IMR-90 (cell line): ENCODE data around the gene PPP6R1. TPM values are rescaled to one million over a fixed set of nuclear protein-coding genes. Genes with fewer than 3 reads are reported as not detected.

Experiments used
- ATAC-seq: fragments of 200-7000 bp; cut with Tn5 transposase; 2 replicates; pipeline ENCODE4 v1.9.1; 2020; ENCODE audit warnings: low read depth, mild to moderate bottlenecking, moderate library complexity
- BruUV-seq: library from RNA; stranded (reverse); fragments of 400-500 nt; replicated peaks from 2 replicates; lab custom pipeline; 2021; lab: Mats Ljungman, UMichigan
- CTCF ChIA-PET: fragments of 300-600 bp; formaldehyde crosslinking; extraction: SDS; loops from one replicate; lab custom pipeline; 2021; ENCODE audit warnings: antibody characterized with exemption; lab: Yijun Ruan, JAX
- POLR2A ChIA-PET: fragments of 300-600 bp; sonication (Branson Sonifier 250); formaldehyde crosslinking; loops from one replicate; lab custom pipeline; 2022; ENCODE audit warnings: antibody characterized with exemption; ENCODE audit not compliant: unreplicated experiment; lab: Charles Lee
- DNase-seq: peaks from one replicate; pipeline ENCODE4 v3.0.0; 2013
- H2AFZ ChIP-seq: replicated peaks from 2 replicates; pipeline ENCODE3; 2013; ENCODE audit warnings: low read length, mild to moderate bottlenecking; ENCODE audit not compliant: poor library complexity
- H2AK5ac ChIP-seq: 2 replicates; pipeline ENCODE4 v1.6.1; 2013; ENCODE audit warnings: low read depth, low read length, inconsistent platforms
- H2AK9ac ChIP-seq: replicated peaks from 2 replicates; pipeline ENCODE3; 2013; ENCODE audit warnings: mild to moderate bottlenecking, low read depth, low read length, moderate library complexity; ENCODE audit not compliant: poor library complexity
- H2BK120ac ChIP-seq: 2 replicates; pipeline ENCODE4 v1.6.1; 2013; ENCODE audit warnings: low read depth, low read length, inconsistent platforms
- H2BK15ac ChIP-seq: 3 replicates; pipeline ENCODE4 v1.6.1; 2013; ENCODE audit warnings: low read depth, low read length, inconsistent platforms
- H2BK20ac ChIP-seq: 2 replicates; pipeline ENCODE4 v1.6.1; 2013; ENCODE audit warnings: low read depth, mild to moderate bottlenecking, inconsistent platforms, low read length, moderate library complexity
- H2BK5ac ChIP-seq: 2 replicates; pipeline ENCODE4 v1.6.1; 2013; ENCODE audit warnings: mild to moderate bottlenecking, low read depth, low read length, inconsistent platforms; ENCODE audit not compliant: poor library complexity, severe bottlenecking
- H3K14ac ChIP-seq: replicated peaks from 2 replicates; pipeline ENCODE4 v1.6.1; 2013; ENCODE audit warnings: low read depth, low read length, inconsistent platforms
- H3K18ac ChIP-seq: 2 replicates; pipeline ENCODE4 v1.6.1; 2013; ENCODE audit warnings: low read depth, low read length, control low read depth
- H3K23ac ChIP-seq: 2 replicates; pipeline ENCODE4 v1.6.1; 2013; ENCODE audit warnings: low read depth, low read length, inconsistent platforms
- H3K27ac ChIP-seq: 2 replicates; pipeline ENCODE4 v1.5.1; 2013; ENCODE audit warnings: mild to moderate bottlenecking, control low read depth, low read length; ENCODE audit not compliant: insufficient read depth
- H3K27me3 ChIP-seq: 2 replicates; pipeline ENCODE4 v1.6.1; 2013; ENCODE audit warnings: low read length; ENCODE audit not compliant: control insufficient read depth, insufficient read depth
- H3K36me3 ChIP-seq: 2 replicates; pipeline ENCODE4 v1.6.1; 2013; ENCODE audit warnings: low read length, mixed read lengths; ENCODE audit not compliant: control insufficient read depth, insufficient read depth
- H3K4ac ChIP-seq: 2 replicates; pipeline ENCODE4 v1.6.1; 2013; ENCODE audit warnings: low read depth, low read length, inconsistent platforms
- H3K4me1 ChIP-seq: 2 replicates; pipeline ENCODE4 v1.6.1; 2013; ENCODE audit warnings: low read length, mixed read lengths; ENCODE audit not compliant: control insufficient read depth, insufficient read depth
- H3K4me2 ChIP-seq: 2 replicates; pipeline ENCODE4 v1.6.1; 2013; ENCODE audit warnings: low read depth, mild to moderate bottlenecking, control low read depth, low read length, moderate library complexity
- H3K4me3 ChIP-seq: 2 replicates; pipeline ENCODE4 v1.5.1; 2013; ENCODE audit warnings: low read depth, mild to moderate bottlenecking, control low read depth, low read length, moderate library complexity; ENCODE audit not compliant: insufficient read depth
- H3K56ac ChIP-seq: 2 replicates; pipeline ENCODE4 v1.6.1; 2013; ENCODE audit warnings: low read length, inconsistent platforms; ENCODE audit not compliant: insufficient read depth; ENCODE audit errors: extremely low read depth
- H3K79me1 ChIP-seq, 2 experiments: 2 replicates each; pipeline ENCODE4 v1.6.1; 2013; ENCODE audit warnings: low read length in 2 of 2, inconsistent platforms in 1 of 2, low read depth in 1 of 2
- H3K9ac ChIP-seq: 2 replicates; pipeline ENCODE4 v1.6.1; 2013; ENCODE audit warnings: low read depth, low read length, control low read depth
- H3K9me1 ChIP-seq: 2 replicates; pipeline ENCODE4 v1.6.1; 2013; ENCODE audit warnings: low read length, inconsistent platforms; ENCODE audit not compliant: insufficient read depth
- H3K9me3 ChIP-seq: 2 replicates; pipeline ENCODE4 v1.6.1; 2013; ENCODE audit warnings: low read length; ENCODE audit not compliant: control insufficient read depth, insufficient read depth
- H4K20me1 ChIP-seq: 2 replicates; pipeline ENCODE4 v1.6.1; 2013; ENCODE audit warnings: low read length, inconsistent platforms; ENCODE audit not compliant: insufficient read depth
- H4K5ac ChIP-seq: 2 replicates; pipeline ENCODE4 v1.6.1; 2013; ENCODE audit warnings: mild to moderate bottlenecking, low read depth, low read length, control low read depth
- H4K8ac ChIP-seq, 2 experiments: 2 replicates each; pipeline ENCODE4 v1.6.1; 2013; ENCODE audit warnings: low read depth in 2 of 2, low read length in 2 of 2, control low read depth in 1 of 2, inconsistent platforms in 1 of 2
- H4K91ac ChIP-seq: 2 replicates; pipeline ENCODE4 v1.6.1; 2013; ENCODE audit warnings: low read depth, low read length, inconsistent platforms; ENCODE audit not compliant: insufficient read depth
- BHLHE40 ChIP-seq: fragments of 150-350 bp; IDR thresholded peaks from 2 replicates; pipeline ENCODE4 v1.6.1; 2016; ENCODE audit warnings: mild to moderate bottlenecking, low read depth, low read length
- CEBPB ChIP-seq: IDR thresholded peaks from 2 replicates; pipeline ENCODE4 v1.6.1; 2012; ENCODE audit warnings: low read depth, low read length, improper control_type of control experiment
- CHD1 ChIP-seq: IDR thresholded peaks from 2 replicates; pipeline ENCODE4 v1.6.1; 2012; ENCODE audit warnings: low read depth, low read length, improper control_type of control experiment
- CTCF ChIP-seq: conservative IDR thresholded peaks from 2 replicates; pipeline ENCODE4 v1.5.1; 2012; ENCODE audit warnings: mild to moderate bottlenecking, low read depth, low read length, improper control_type of control experiment
- FOS ChIP-seq: fragments of 150-350 bp; IDR thresholded peaks from 2 replicates; pipeline ENCODE4 v1.6.1; 2016; ENCODE audit warnings: low read depth, low read length
- MAFK ChIP-seq: IDR thresholded peaks from 2 replicates; pipeline ENCODE4 v1.6.1; 2012; ENCODE audit warnings: low read depth, low read length, improper control_type of control experiment
- MAZ ChIP-seq: IDR thresholded peaks from 2 replicates; pipeline ENCODE4 v1.6.1; 2012; ENCODE audit warnings: low read depth, mild to moderate bottlenecking, low read length, improper control_type of control experiment, moderate library complexity, borderline replicate concordance
- MXI1 ChIP-seq: IDR thresholded peaks from 2 replicates; pipeline ENCODE4 v1.6.1; 2012; ENCODE audit warnings: low read depth, mild to moderate bottlenecking, low read length, moderate library complexity, borderline replicate concordance
- NFE2L2 ChIP-seq: fragments of 150-350 bp; IDR thresholded peaks from 2 replicates; pipeline ENCODE4 v1.6.1; 2016; ENCODE audit warnings: low read depth, mild to moderate bottlenecking, low read length
- POLR2A ChIP-seq: IDR thresholded peaks from 2 replicates; pipeline ENCODE4 v1.6.1; 2012; ENCODE audit warnings: mild to moderate bottlenecking, low read depth, low read length
- RAD21 ChIP-seq: IDR thresholded peaks from 2 replicates; pipeline ENCODE4 v1.6.1; 2012; ENCODE audit warnings: low read length, improper control_type of control experiment
- RCOR1 ChIP-seq: IDR thresholded peaks from 2 replicates; pipeline ENCODE4 v1.6.1; 2012; ENCODE audit warnings: mild to moderate bottlenecking, low read length, improper control_type of control experiment; ENCODE audit not compliant: insufficient replicate concordance
- SMC3 ChIP-seq: fragments of 150-350 bp; IDR thresholded peaks from 2 replicates; pipeline ENCODE4 v1.6.1; 2016; ENCODE audit warnings: low read depth, mild to moderate bottlenecking, antibody characterized with exemption, low read length, moderate library complexity
- USF2 ChIP-seq: fragments of 150-350 bp; IDR thresholded peaks from 2 replicates; pipeline ENCODE4 v1.6.1; 2017; ENCODE audit warnings: mild to moderate bottlenecking, antibody characterized with exemption, low read length, low read depth
- WGBS, 2 experiments: methylation state at CpG; one replicate each; pipeline versions ENCODE4 v1.1.5 to v1.1.7; 2013; ENCODE audit warnings: missing lambda C conversion rate in 2 of 2; ENCODE audit not compliant: insufficient read length in 1 of 2; ENCODE audit errors: extremely low coverage in 2 of 2; 5-methylcytosine and 5-hydroxymethylcytosine counted together
- dilution Hi-C: fragments of 300-500 bp; cut with HindIII; formaldehyde crosslinking; loops from one replicate; pipeline ENCODE4 v1.14.3; 2018; ENCODE audit warnings: low sequenced_read_pairs; ENCODE audit not compliant: unreplicated experiment
- in situ Hi-C: fragments of 300-500 bp; cut with MboI; formaldehyde crosslinking; loops from 3 replicates; pipeline ENCODE4 v1.14.3; 2019; ENCODE audit warnings: low sequenced_read_pairs, inconsistent platforms, mixed read lengths
- intact Hi-C: fragments of 100-400 bp; cut with micrococcal nuclease; formaldehyde crosslinking; loops from 2 replicates; pipeline ENCODE4 v1.10.0; 2022
- polyA plus RNA-seq, 3 experiments: library from polyadenylated mRNA; depleted of rRNA; stranded (reverse); fragments of >200 nt; gene quantifications; 2 replicates each; pipeline ENCODE4 v1.2.3, GENCODE V29; 2012; ENCODE audit warnings: low replicate concordance in 1 of 3
- total RNA-seq: library from RNA; depleted of rRNA; stranded (reverse); fragments of >200 nt; gene quantifications from 2 replicates; pipeline ENCODE4 v1.2.3, GENCODE V29; 2012
- TF ChIP-seq, protein P1 (sequence below): fragments of 150-350 bp; IDR thresholded peaks from 2 replicates; pipeline ENCODE4 v1.6.1; 2016; ENCODE audit warnings: low read depth, mild to moderate bottlenecking, low read length, moderate library complexity, borderline replicate concordance

The PPP6R1 gene
- total and polyA plus RNA-seq, 2 of the 4 experiments (the other 2 are of a cell fraction), result 19.9 to 50.2 TPM

GRCh38 chr19:55272142-55272541 is 13.3 kb upstream of the PPP6R1 start:
- Histone ChIP-seq H3K4me1 (no peaks in the 10 kb centered on the region), H4K8ac (no peak overlapping the region), H3K4me2 (no peak overlapping the region), H3K9ac (no peak overlapping the region), H2BK20ac (no peak overlapping the region), H3K4me3 (no peak overlapping the region), H4K91ac (no peak overlapping the region), H3K27ac (no peak overlapping the region), H3K36me3 (peaks cover 38% of the 10 kb centered on the region), H4K20me1 (peaks cover 7% of the 10 kb centered on the region; the same call in 1 of the 2 replicates), H2BK5ac (no peak overlapping the region), H2AFZ (no peak overlapping the region), H3K27me3 (no peaks in the 10 kb centered on the region), H3K9me3 (no peaks in the 10 kb centered on the region), H3K9me1 (peaks cover 9% of the 10 kb centered on the region; the same call in 1 of the 2 replicates), H3K56ac (no peak overlapping the region), H3K18ac (no peak overlapping the region), H2AK5ac (no peak overlapping the region), H2AK9ac (no peak overlapping the region), H4K5ac (no peak overlapping the region), H3K23ac (no peak overlapping the region), H3K14ac (no peak overlapping the region), H2BK120ac (no peak overlapping the region), H3K79me1 (peaks cover 5 to 18% of the 10 kb centered on the region in 2 experiments), H2BK15ac (no peak overlapping the region), H3K4ac (no peak overlapping the region)
- DNase-seq, result no peak
- in situ Hi-C loops, result no loop called here
- intact Hi-C loops, result no loop called here
- POLR2A ChIA-PET, result no interaction called here
- ATAC-seq, result no peak
- dilution Hi-C loops, result no loop called here
- TF ChIP-seq MXI1, result no peak
- no peak for TF ChIP-seq MAFK
- TF ChIP-seq MAZ, result no peak
- no peak for TF ChIP-seq POLR2A
- TF ChIP-seq SMC3, result no peak
- no peak for TF ChIP-seq BHLHE40
- TF ChIP-seq CTCF, result no peak
- no peak for TF ChIP-seq NFE2L2
- no peak for TF ChIP-seq USF2
- no peak for TF ChIP-seq CHD1
- TF ChIP-seq, protein P1, sequence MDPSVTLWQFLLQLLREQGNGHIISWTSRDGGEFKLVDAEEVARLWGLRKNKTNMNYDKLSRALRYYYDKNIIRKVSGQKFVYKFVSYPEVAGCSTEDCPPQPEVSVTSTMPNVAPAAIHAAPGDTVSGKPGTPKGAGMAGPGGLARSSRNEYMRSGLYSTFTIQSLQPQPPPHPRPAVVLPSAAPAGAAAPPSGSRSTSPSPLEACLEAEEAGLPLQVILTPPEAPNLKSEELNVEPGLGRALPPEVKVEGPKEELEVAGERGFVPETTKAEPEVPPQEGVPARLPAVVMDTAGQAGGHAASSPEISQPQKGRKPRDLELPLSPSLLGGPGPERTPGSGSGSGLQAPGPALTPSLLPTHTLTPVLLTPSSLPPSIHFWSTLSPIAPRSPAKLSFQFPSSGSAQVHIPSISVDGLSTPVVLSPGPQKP, result no peak
- no peak for TF ChIP-seq RAD21
- TF ChIP-seq CEBPB, result no peak
- TF ChIP-seq RCOR1, result no peak
- no peak for TF ChIP-seq FOS
- no TSS peak for BruUV-seq
- CTCF ChIA-PET, result no interaction called here
- WGBS, 2 experiments, result 94% methylated on average over 17 of the region's 18 CpGs; no CpG with 5 or more reads in 1 of the 2 experiments
